Adipose tissue (tissue), 3 donors: ENCODE data around the gene ZDHHC14. TPM values are rescaled to one million over a fixed set of nuclear protein-coding genes. Genes with fewer than 3 reads are reported as not detected.
"Not testable (repeated sequence)": the region's sequence is repeated elsewhere in the genome, so short reads cannot be mapped to it uniquely, and the experiment has no call there.

Source experiments
- H3K27ac ChIP-seq: one replicate; pipeline ENCODE4 v1.5.1; 2013; ENCODE audit warnings: low read depth, low read length
- WGBS, 3 donors: extraction: QIAGEN DNeasy Blood & Tissue Kit; methylation state at CpG; one replicate each; pipeline ENCODE4 v1.1.7; 2013; 5-methylcytosine and 5-hydroxymethylcytosine counted together
- polyA plus RNA-seq, 3 donors: library from polyadenylated mRNA; stranded (reverse); fragments of 200-250 nt; gene quantifications; one replicate each; pipeline ENCODE4 v1.2.3, GENCODE V29; 2013
- donor health status: healthy with polysubstance abuse.
- donor health status: Bipolar disorder and iron deficiency.
- donor health status: healthy.

Gene ZDHHC14
- polyA plus RNA-seq, 3 donors = 3.0 to 6.0 (median 5.1) TPM

GRCh38 chr6:157454762-157455714, 74.0 kb downstream of the ZDHHC14 start:
- H3K27ac ChIP-seq = no peak overlapping the region
- WGBS, 3 donors = 81 to 89% (median 85%) methylated on average over 14 of the region's 14 CpGs

- H3K27ac ChIP-seq = no peak overlapping the region
- WGBS, 3 donors = 73 to 82% (median 73%) methylated on average over 25 of the region's 25 CpGs
Observed at GRCh38 chr6:157455731-157456523, 74.9 kb downstream of the ZDHHC14 start.

DNA sequence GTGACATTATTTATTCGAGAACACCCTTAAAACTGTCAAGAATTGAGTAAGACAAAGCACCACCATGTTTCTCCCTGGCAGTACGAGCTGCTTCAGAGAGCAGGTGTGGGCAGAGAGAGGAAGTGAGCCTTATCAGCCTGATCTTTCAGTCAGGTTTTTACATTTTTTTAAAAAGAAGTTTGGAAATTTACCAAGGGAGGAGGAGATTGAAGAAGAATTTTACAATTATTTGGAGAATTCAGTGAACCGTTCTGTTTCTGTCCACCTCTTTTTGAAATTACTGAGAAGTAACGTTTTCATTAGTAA, 75.5 kb downstream of the ZDHHC14 start:
- WGBS, 3 donors = 42 to 65% (median 51%) methylated on average over 4 of the region's 4 CpGs
- H3K27ac ChIP-seq = no peak overlapping the region

GRCh38 chr6:157457787-157458186, 76.8 kb downstream of the ZDHHC14 start:
- H3K27ac ChIP-seq = no peak overlapping the region
- 77 to 94% (median 93%) methylated on average over 6 of the region's 6 CpGs for WGBS, 3 donors

DNA sequence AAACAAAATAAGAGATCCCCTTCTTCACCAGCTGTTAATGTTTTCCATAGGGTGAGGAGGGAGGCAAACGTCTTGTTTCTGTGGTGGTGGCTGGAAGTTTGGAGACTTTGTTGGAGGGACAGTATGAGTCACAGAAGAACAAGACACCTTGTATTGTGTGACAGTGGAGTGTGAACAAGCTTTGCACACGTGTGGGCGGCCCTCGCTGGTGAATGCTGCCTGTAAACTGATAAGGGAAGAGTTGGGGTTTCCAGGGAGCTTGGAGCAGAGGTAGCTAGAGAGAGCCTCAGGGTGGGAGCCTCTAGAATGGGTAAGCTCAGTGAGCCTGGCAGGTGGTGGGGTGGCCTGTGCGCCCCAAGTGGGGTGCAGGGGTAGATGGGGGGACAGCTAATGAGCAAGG, 78.3 kb downstream of the ZDHHC14 start:
- 82 to 92% (median 89%) methylated on average over 5 of the region's 5 CpGs for WGBS, 3 donors
- no peak overlapping the region for H3K27ac ChIP-seq

- H3K27ac ChIP-seq = no peak overlapping the region
- 74 to 76% (median 75%) methylated on average over 9 of the region's 9 CpGs for WGBS, 3 donors
Observed at GRCh38 chr6:157460182-157460999, 79.4 kb downstream of the ZDHHC14 start.

- 52 to 58% (median 55%) methylated on average over 17 of the region's 17 CpGs for WGBS, 3 donors
- no peak overlapping the region for H3K27ac ChIP-seq
Observed at GRCh38 chr6:157461000-157461915, 80.3 kb downstream of the ZDHHC14 start.

GRCh38 chr6:157462956-157463742, 82.2 kb downstream of the ZDHHC14 start:
- H3K27ac ChIP-seq = no peak overlapping the region
- WGBS, 3 donors = 87 to 90% (median 89%) methylated on average over 6 of the region's 6 CpGs

- WGBS, 3 donors = 94 to 98% (median 95%) methylated on average over 4 of the region's 4 CpGs
- not testable (repeated sequence) for H3K27ac ChIP-seq
Observed at GRCh38 chr6:157463743-157464135, 82.7 kb downstream of the ZDHHC14 start.

DNA sequence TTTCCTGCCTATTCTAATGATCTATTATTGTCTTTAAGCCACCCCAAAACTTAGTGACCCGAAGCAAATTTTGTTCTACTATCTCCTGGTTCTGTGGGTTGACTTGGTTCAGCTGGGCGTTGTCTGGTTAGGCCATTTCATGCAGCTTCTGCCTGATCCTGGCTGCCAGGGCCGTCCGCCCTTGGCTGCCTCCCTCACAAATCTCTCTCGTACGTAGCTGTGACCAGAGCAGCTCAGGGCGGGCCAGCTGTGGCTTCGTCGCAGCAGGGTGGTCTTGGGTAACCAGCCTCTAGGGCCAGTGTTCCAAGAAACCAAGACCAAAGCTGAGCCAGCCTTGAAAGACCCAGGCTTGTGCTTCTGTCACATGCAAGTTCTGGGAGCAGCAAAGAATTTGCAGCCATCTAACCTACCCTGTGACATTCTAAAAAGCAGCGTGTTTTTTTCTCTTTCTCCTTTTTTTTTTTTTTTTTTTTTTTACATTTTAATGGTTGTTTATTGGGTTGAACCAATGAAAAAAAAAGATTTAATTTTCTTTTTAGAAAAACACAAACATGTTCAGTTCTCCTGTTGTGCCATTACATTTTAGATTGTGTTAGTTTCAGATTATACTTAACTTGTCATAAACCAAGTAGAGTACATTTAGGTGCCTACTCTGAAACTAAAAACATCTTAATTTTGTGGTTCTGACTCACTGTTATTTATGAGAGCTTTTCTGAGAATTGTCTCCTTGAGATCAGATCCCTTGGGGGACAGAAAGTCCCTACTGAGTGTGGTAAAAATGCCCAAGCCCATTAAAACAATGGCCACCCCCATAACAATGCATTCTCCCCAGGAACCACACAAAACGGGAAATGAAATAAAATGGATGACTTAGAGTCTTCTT, 83.9 kb downstream of the ZDHHC14 start:
- H3K27ac ChIP-seq = no peak overlapping the region
- WGBS, 3 donors = 78 to 90% (median 85%) methylated on average over 11 of the region's 11 CpGs

- 96 to 99% (median 97%) methylated on average over 4 of the region's 4 CpGs for WGBS, 3 donors
- H3K27ac ChIP-seq = no peak overlapping the region
Observed at GRCh38 chr6:157466342-157466648, 85.3 kb downstream of the ZDHHC14 start.

DNA sequence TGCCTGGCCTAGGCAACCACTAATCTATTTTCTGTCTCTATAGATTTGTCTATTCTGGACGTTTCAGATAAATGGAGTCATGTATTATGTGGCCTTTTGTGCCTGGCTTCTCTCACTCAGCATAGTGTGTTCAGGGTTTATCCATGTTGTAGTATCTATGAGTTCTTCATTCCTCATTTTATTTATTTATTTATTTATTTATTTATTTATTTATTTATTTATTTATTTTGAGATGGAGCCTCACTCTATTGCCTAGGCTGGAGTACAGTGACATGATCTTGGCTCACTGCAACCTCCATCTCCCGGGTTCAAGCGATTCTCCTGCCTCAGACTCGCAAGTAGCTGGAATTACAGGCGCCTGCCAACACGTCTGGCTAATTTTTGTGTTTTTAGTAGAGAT, 86.3 kb downstream of the ZDHHC14 start:
- 90 to 97% (median 95%) methylated on average over 6 of the region's 6 CpGs for whole genome bisulfite sequencing, 3 donors

GRCh38 chr6:157468054-157468453, 87.1 kb downstream of the ZDHHC14 start:
- WGBS, 3 donors = 84 to 96% (median 90%) methylated on average over 3 of the region's 3 CpGs
- H3K27ac ChIP-seq = no peak overlapping the region

More for the DNA sequence above, 86.3 kb downstream of the ZDHHC14 start:
- H3K27ac ChIP-seq = not testable (repeated sequence)

GRCh38 chr6:157468574-157468973, 87.6 kb downstream of the ZDHHC14 start:
- 78 to 91% (median 80%) methylated on average over 4 of the region's 4 CpGs for WGBS, 3 donors
- no peak overlapping the region for H3K27ac ChIP-seq

GRCh38 chr6:157469378-157469777, 88.4 kb downstream of the ZDHHC14 start:
- H3K27ac ChIP-seq = no peak overlapping the region
- WGBS, 3 donors = 67 to 94% (median 67%) methylated on average over 5 of the region's 5 CpGs

GRCh38 chr6:157471077-157471686, 90.2 kb downstream of the ZDHHC14 start:
- WGBS, 3 donors = 96 to 97% (median 96%) methylated on average over 24 of the region's 24 CpGs
- no peak overlapping the region for H3K27ac ChIP-seq
